Measurements from ENCODE around the gene AIFM3. TPM values are rescaled to one million over a fixed set of nuclear protein-coding genes. Genes with fewer than 3 reads are reported as not detected.

Gene AIFM3
- total RNA-seq, 1 experiment from 2014 or later = 1.1 TPM

DNA sequence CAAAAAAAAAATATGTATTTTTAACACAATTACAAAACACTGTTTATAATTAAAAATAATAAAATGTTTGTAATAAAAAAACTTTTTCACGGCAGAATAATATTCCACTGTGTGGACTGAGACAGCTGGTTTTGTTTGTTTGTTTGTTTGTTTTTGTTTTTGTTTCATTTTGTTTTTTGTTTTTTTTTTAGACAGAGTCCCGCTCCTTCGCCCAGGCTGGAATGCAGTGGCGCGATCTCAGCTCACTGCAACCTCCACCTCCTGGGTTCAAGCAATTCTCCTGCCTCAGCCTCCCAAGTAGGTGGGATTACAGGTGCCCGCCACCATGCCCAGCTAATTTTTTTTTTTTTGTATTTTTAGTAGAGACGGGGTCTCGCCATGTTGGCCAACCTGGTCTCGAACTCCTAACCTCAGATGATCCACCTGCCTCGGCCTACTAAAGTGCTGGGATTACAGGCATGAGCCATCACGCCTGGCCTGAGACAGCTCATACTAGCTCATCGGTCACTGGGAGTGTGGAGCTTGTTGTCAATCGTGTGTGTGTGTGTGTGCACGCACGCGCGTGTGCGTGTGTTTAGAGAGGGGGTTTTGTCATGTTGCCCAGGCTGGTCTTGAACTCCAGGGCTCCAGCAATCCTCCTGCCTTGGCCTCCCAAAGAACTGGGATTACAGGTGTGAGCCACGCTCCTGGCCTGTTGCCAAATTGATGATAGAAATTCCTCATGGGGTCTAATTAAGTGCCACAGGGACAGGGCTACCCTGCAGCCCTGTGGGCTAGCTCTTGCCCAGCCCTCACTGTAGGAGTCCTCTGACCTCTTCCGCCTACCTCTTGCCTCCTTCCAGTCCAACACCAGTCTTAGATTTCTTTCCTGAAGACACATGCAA is 7.2 kb upstream of the AIFM3 start:
- no peaks in the 10 kb centered on the region for H3K27me3 Mint-ChIP-seq (ENCODE audit: insufficient read depth, unreplicated experiment)
- intact Hi-C loops (cut with micrococcal nuclease) = no loop called here
- H3K4me1 Mint-ChIP-seq (ENCODE audit: insufficient read depth, unreplicated experiment) = peaks cover 5% of the 10 kb centered on the region
- POLR2A ChIA-PET = interaction anchor here (0.6 to 3.5 kb wide), 6 partner anchors 15 to 81 kb away, joined by 3 to 9 read pairs (median 4); no protein-coding TSS in a partner anchor
- no TSS peak for BruUV-seq (replicated peaks)
- DNase-seq (ENCODE audit: unreplicated experiment) = no peak
- no peaks in the 10 kb centered on the region for H3K9me3 Mint-ChIP-seq (ENCODE audit: unreplicated experiment)
- TF ChIP-seq, protein P1, sequence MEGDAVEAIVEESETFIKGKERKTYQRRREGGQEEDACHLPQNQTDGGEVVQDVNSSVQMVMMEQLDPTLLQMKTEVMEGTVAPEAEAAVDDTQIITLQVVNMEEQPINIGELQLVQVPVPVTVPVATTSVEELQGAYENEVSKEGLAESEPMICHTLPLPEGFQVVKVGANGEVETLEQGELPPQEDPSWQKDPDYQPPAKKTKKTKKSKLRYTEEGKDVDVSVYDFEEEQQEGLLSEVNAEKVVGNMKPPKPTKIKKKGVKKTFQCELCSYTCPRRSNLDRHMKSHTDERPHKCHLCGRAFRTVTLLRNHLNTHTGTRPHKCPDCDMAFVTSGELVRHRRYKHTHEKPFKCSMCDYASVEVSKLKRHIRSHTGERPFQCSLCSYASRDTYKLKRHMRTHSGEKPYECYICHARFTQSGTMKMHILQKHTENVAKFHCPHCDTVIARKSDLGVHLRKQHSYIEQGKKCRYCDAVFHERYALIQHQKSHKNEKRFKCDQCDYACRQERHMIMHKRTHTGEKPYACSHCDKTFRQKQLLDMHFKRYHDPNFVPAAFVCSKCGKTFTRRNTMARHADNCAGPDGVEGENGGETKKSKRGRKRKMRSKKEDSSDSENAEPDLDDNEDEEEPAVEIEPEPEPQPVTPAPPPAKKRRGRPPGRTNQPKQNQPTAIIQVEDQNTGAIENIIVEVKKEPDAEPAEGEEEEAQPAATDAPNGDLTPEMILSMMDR (IDR thresholded peaks at IDR 0.05; ENCODE audit: unreplicated experiment) = no peak
- CTCF ChIA-PET = interaction anchor here (0.6 to 2.8 kb wide), 4 partner anchors 22 to 74 kb away, joined by 3 to 11 read pairs (median 6); partner anchors contain the start of gene LZTR1
- no peak overlapping the region for H3K4me3 Mint-ChIP-seq (ENCODE audit: unreplicated experiment)
- H3K27ac Mint-ChIP-seq (ENCODE audit: low read depth, unreplicated experiment) = no peak overlapping the region
- no peaks in the 10 kb centered on the region for H3K36me3 Mint-ChIP-seq (ENCODE audit: insufficient read depth, unreplicated experiment)

DNA sequence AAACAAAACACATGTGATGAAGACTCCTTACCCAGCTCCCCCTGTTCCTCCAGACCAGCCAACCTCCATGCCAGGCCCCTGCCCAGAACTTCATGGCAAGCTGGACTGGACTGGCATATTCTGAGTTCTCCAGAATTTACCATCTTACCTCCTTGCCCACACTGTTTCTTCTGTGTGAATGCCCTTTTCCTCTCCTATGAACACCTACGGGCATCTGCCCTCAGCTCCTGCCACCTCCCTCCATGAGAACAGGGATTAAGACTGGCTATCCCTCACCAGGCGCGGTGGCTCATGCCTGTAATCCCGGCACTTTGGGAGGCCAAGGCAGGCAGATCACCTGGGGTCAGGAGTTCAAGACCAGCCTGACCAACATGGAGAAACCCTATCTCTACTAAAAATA is 6.4 kb upstream of the AIFM3 start:
- Mint-ChIP-seq H3K4me3 (ENCODE audit: unreplicated experiment) (no peak overlapping the region), H3K9me3 (ENCODE audit: unreplicated experiment) (no peaks in the 10 kb centered on the region), H3K27ac (ENCODE audit: low read depth, unreplicated experiment) (no peak overlapping the region), H3K36me3 (ENCODE audit: insufficient read depth, unreplicated experiment) (no peaks in the 10 kb centered on the region), H3K27me3 (ENCODE audit: insufficient read depth, unreplicated experiment) (no peaks in the 10 kb centered on the region), H3K4me1 (ENCODE audit: insufficient read depth, unreplicated experiment) (peaks cover 5% of the 10 kb centered on the region)
- intact Hi-C loops (cut with micrococcal nuclease) = loop anchor here (1.0 kb wide), 1 partner anchor 75 kb away; no protein-coding TSS in a partner anchor
- BruUV-seq (replicated peaks) = no TSS peak
- ChIA-PET POLR2A (interaction anchor here (0.7 to 1.5 kb wide), 4 partner anchors 11 to 34 kb away, joined by 3 to 5 read pairs (median 4); no protein-coding TSS in a partner anchor), CTCF (interaction anchor here (0.7 to 2.8 kb wide), 5 partner anchors 8 to 75 kb away, joined by 3 to 11 read pairs (median 5); partner anchors contain the start of gene LZTR1)
- DNase-seq (ENCODE audit: unreplicated experiment) = no peak
- TF ChIP-seq, protein P1 (IDR thresholded peaks at IDR 0.05; ENCODE audit: unreplicated experiment) = no peak

DNA sequence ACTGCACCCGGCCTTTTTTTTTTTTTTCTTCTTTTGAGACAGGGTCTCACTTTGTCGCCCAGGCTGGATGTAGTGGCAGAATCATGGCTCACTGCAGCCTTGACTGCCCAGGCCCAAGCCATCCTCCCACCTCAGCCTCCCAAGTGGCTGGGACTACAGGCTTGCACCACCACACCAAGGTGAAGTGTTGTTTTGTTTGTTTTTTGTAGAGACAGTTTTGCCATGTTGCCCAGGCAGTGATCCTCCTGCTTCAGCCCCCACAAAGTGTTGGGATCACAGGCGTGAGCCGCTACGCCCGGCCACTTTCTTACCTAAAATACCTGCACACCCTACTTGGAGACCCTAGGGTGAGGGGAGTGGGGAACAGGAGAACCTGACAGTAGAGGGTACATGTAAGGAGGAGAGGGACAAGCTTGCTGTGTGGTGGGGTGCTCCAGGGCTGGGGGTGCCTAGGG is 4.5 kb upstream of the AIFM3 start:
- TF ChIP-seq, protein P1 (IDR thresholded peaks at IDR 0.05; ENCODE audit: unreplicated experiment) = no peak
- DNase-seq (ENCODE audit: unreplicated experiment) = no peak
- H3K36me3 Mint-ChIP-seq (ENCODE audit: insufficient read depth, unreplicated experiment) = no peaks in the 10 kb centered on the region
- no peak overlapping the region for H3K4me3 Mint-ChIP-seq (ENCODE audit: unreplicated experiment)
- H3K4me1 Mint-ChIP-seq (ENCODE audit: insufficient read depth, unreplicated experiment) = peaks cover 5% of the 10 kb centered on the region
- H3K27me3 Mint-ChIP-seq (ENCODE audit: insufficient read depth, unreplicated experiment) = no peaks in the 10 kb centered on the region
- POLR2A ChIA-PET = interaction anchor here (1.2 to 1.5 kb wide), 2 partner anchors 12 to 20 kb away, joined by 3 read pairs; partner anchors contain the start of gene LZTR1
- H3K9me3 Mint-ChIP-seq (ENCODE audit: unreplicated experiment) = no peaks in the 10 kb centered on the region
- no peak overlapping the region for H3K27ac Mint-ChIP-seq (ENCODE audit: low read depth, unreplicated experiment)
- BruUV-seq (replicated peaks) = no TSS peak
- CTCF ChIA-PET = interaction anchor here (0.6 to 1.1 kb wide), 3 partner anchors 20 to 109 kb away, joined by 3 to 4 read pairs (median 3); partner anchors contain the start of gene LZTR1
- intact Hi-C loops (cut with micrococcal nuclease) = no loop called here

Measured in MCF 10A (cell line).